ENCODE results near the gene PLPP1. TPM values are rescaled to one million over a fixed set of nuclear protein-coding genes. Genes with fewer than 3 reads are reported as not detected.

The PLPP1 gene
- total and polyA plus RNA-seq, 2 of the 8 experiments (the other 6 are each of a cell fraction or from before 2014, with no cell fraction given), result 43.7 to 91.3 TPM

DNA sequence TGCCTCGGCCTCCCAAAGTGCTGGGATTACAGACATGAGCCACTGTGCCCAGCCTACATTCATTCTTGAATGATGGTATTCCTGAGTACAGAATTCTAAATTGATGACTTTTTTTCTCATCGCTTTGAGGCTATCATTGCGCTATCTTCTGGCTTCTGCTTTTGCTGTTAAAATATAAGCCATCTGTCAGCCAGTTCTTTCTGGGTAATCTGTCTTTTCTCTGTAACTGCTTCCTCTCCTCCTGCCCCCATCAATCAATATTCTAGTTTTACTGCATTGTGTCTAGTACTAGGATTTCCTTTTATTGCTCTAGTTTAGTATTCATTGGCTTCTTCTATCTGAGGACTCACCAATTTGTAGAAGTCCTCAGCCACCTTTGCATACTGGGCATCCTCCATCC lies 89.0 kb downstream of the PLPP1 start:
- FAIRE-seq (no peak), DNase-seq (ENCODE audit: low read depth in 1 of 2, low spot score in 2 of 2) (no peak)
- Histone ChIP-seq H3K4ac (replicated peaks; ENCODE audit: insufficient read length, low read depth, low read length) (no peak overlapping the region), H3K4me3 (ENCODE audit: extremely low read depth in 1 of 4, insufficient read depth in 2 of 4, low read depth in 3 of 4, low read length in 4 of 4) (no peak overlapping the region), H3K23me2 (ENCODE audit: low read depth, low read length) (no peaks in the 10 kb centered on the region; the same call in 1 of the 2 replicates), H3K56ac (replicated peaks; ENCODE audit: insufficient read length, low read depth, low read length) (no peak overlapping the region), H4K5ac (ENCODE audit: insufficient read length, low read depth, low read length) (no peak overlapping the region), H4K8ac (ENCODE audit: extremely low read depth, insufficient read depth, low read length) (no peak overlapping the region), H3K27ac (ENCODE audit: low read depth, low read length) (no peak overlapping the region), H4K20me1 (replicated peaks in 1 of 2; ENCODE audit: control insufficient read depth in 1 of 2, insufficient read depth in 2 of 2, low read length in 2 of 2) (no peaks in the 10 kb centered on the region), H2AFZ (ENCODE audit: low read length) (no peak overlapping the region), H3K9ac (replicated peaks in 1 of 4; ENCODE audit: extremely low read depth in 1 of 4, low read depth in 3 of 4, low read length in 3 of 4) (no peak overlapping the region), H3K4me2 (ENCODE audit: insufficient read depth in 1 of 2, low read depth in 2 of 2, low read length in 2 of 2) (no peak overlapping the region), H3K27me3 (replicated peaks in 1 of 4; ENCODE audit: control insufficient read depth in 3 of 4, extremely low read depth in 1 of 4, insufficient read depth in 3 of 4, low read length in 3 of 4) (no peaks in the 10 kb centered on the region), H2BK5ac (ENCODE audit: low read depth, low read length) (no peak overlapping the region), H3K23ac (ENCODE audit: insufficient read length) (no peak overlapping the region), H2BK15ac (ENCODE audit: low read length) (no peak overlapping the region), H3K79me1 (ENCODE audit: low read depth, low read length) (no peaks in the 10 kb centered on the region; the same call in 1 of the 2 replicates), H2AK5ac (ENCODE audit: low read depth, low read length) (no peak overlapping the region), H3K4me1 (replicated peaks in 1 of 4; ENCODE audit: control insufficient read depth in 3 of 4, insufficient read depth in 4 of 4, low read length in 3 of 4) (peaks cover 0 to 10% (median 8%) of the 10 kb centered on the region in 4 experiments; a peak in 5 of 7 replicates), H3K9me3 (ENCODE audit: insufficient read depth in 2 of 2, low read depth in 1 of 2, low read length in 1 of 2) (no peaks in the 10 kb centered on the region), H3K79me2 (ENCODE audit: control insufficient read depth in 1 of 2, insufficient read depth in 2 of 2, low read length in 2 of 2) (peaks cover 0 to 50% of the 10 kb centered on the region in 2 experiments; a peak in 2 of 4 replicates), H3K36me3 (ENCODE audit: control insufficient read depth in 2 of 4, insufficient read depth in 4 of 4, low read length in 3 of 4) (peaks cover 0 to 32% (median 4%) of the 10 kb centered on the region in 4 experiments; a peak in 3 of 8 replicates), H4K91ac (replicated peaks; ENCODE audit: insufficient read length, low read length) (no peak overlapping the region), H3K18ac (ENCODE audit: extremely low read depth, low read length) (no peak overlapping the region), H3K14ac (ENCODE audit: insufficient read length) (no peak overlapping the region), H2BK20ac (ENCODE audit: low read length) (no peak overlapping the region), H2BK12ac (ENCODE audit: low read depth, low read length) (no peak overlapping the region), H2BK120ac (replicated peaks; ENCODE audit: low read depth, low read length) (no peak overlapping the region)
- CTCF ChIA-PET (ENCODE audit: partially characterized antibody), result no interaction called here
- POLR2A ChIA-PET (ENCODE audit: partially characterized antibody), result no interaction called here
- 98% methylated on average over 3 of the region's 3 CpGs; no CpG with 5 or more reads in 1 of the 2 experiments for whole genome bisulfite sequencing, 2 experiments (ENCODE audit: extremely low coverage in 1 of 2, insufficient coverage in 1 of 2, insufficient read length in 1 of 2, insufficient replicate concordance in 2 of 2, low coverage in 1 of 2, low lambda C conversion rate in 2 of 2, missing lambda C conversion rate in 1 of 2)
- TF ChIP-seq SIX5 (IDR thresholded peaks at IDR 0.05; ENCODE audit: low read depth, low read length) (no peak), EP300 (IDR thresholded peaks at IDR 0.05; ENCODE audit: borderline replicate concordance in 1 of 2, low read depth in 2 of 2, low read length in 2 of 2) (no peak), NRF1 (IDR thresholded peaks at IDR 0.05; ENCODE audit: low read depth, low read length) (no peak), CTBP2 (IDR thresholded peaks at IDR 0.05; ENCODE audit: borderline replicate concordance, insufficient read depth, insufficient read length, low read length) (no peak), SRF (IDR thresholded peaks at IDR 0.05; ENCODE audit: low read depth, low read length) (no peak), SAP30 (IDR thresholded peaks at IDR 0.05; ENCODE audit: insufficient read depth, insufficient replicate concordance, low read length) (no peak), EGR1 (IDR thresholded peaks at IDR 0.05; ENCODE audit: borderline replicate concordance, low read depth, low read length) (no peak), KDM4A (IDR thresholded peaks at IDR 0.05; ENCODE audit: low read depth, low read length, severe bottlenecking) (no peak), RNF2 (IDR thresholded peaks at IDR 0.05; ENCODE audit: borderline replicate concordance, low read depth, low read length, missing control alignments, poor library complexity, severe bottlenecking) (no peak)
- TF ChIP-seq, protein P1, sequence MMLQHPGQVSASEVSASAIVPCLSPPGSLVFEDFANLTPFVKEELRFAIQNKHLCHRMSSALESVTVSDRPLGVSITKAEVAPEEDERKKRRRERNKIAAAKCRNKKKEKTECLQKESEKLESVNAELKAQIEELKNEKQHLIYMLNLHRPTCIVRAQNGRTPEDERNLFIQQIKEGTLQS (IDR thresholded peaks at IDR 0.05; ENCODE audit: insufficient read depth, low read depth, low read length), result no peak
- TF ChIP-seq, protein P2, sequence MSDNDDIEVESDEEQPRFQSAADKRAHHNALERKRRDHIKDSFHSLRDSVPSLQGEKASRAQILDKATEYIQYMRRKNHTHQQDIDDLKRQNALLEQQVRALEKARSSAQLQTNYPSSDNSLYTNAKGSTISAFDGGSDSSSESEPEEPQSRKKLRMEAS (IDR thresholded peaks at IDR 0.05), result no peak

All from H1 (cell line).